Measurements from ENCODE around the gene ZSCAN30. TPM values are rescaled to one million over a fixed set of nuclear protein-coding genes. Genes with fewer than 3 reads are reported as not detected.

ZSCAN30 gene
- total and polyA plus RNA-seq, 12 donors: 16.0 to 34.0 (median 22.0) TPM

DNA sequence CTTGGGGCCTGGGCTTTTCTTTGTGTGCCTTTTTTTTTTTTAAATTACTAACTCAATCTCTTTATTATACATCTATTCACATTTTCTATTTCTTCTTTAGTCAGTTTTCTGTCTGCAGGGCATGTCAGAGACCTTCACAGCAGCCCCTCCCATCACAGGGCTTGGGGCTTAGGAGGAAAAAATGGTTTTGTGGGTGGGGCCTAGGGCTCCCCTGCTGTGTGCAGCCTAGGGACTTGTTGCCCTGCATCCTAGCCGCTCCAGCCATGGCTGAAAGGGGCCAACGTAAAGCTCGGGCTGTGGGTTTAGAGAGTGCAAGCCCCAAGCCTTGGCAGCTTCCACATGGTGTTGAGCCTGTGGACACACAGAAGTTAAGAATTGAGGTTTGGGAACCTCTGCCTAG is 13.8 kb downstream of the ZSCAN30 start:
- no peaks in the 10 kb centered on the region for H3K27me3 ChIP-seq

DNA sequence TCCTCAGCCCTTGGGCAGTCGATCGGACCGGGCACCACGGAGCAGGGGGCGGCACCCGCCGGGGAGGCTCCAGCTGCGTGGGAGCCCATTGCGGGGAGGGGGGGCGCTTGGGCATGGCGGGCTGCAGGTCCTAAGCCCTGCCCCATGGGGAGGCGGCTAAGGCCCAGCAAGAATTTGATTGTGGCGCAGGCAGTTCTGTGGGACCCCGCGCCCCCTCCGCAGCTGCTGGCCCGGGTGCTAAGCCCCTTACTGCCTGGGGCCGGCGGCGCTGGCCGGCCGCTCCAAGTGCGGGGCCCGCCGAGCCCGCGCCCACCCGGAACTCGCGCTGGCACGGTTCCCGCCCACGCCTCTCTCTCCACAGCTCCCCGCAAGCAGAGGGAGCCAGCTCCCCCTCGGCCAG is 18.4 kb downstream of the ZSCAN30 start:
- intact Hi-C loops (cut with DNase I): no loop called here
- Histone ChIP-seq H3K4me1 (replicated peaks in 1 of 2) (no peaks in the 10 kb centered on the region), H3K36me3 (replicated peaks in 1 of 2) (no peaks in the 10 kb centered on the region), H3K27ac (no peak overlapping the region), H3K4me3 (no peak overlapping the region), H3K27me3 (no peaks in the 10 kb centered on the region), H3K9me3 (replicated peaks in 1 of 3) (no peaks in the 10 kb centered on the region)
- no peak for DNase-seq
- 93 to 96% methylated on average over 34 to 35 of the region's 35 CpGs; no CpG with 5 or more reads in 2 of the 4 donors for WGBS, 4 donors
- no peak for TF ChIP-seq POLR2A (IDR thresholded peaks at IDR 0.05)
- TF ChIP-seq, protein P1, sequence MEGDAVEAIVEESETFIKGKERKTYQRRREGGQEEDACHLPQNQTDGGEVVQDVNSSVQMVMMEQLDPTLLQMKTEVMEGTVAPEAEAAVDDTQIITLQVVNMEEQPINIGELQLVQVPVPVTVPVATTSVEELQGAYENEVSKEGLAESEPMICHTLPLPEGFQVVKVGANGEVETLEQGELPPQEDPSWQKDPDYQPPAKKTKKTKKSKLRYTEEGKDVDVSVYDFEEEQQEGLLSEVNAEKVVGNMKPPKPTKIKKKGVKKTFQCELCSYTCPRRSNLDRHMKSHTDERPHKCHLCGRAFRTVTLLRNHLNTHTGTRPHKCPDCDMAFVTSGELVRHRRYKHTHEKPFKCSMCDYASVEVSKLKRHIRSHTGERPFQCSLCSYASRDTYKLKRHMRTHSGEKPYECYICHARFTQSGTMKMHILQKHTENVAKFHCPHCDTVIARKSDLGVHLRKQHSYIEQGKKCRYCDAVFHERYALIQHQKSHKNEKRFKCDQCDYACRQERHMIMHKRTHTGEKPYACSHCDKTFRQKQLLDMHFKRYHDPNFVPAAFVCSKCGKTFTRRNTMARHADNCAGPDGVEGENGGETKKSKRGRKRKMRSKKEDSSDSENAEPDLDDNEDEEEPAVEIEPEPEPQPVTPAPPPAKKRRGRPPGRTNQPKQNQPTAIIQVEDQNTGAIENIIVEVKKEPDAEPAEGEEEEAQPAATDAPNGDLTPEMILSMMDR (IDR thresholded peaks at IDR 0.05): no peak

More for the DNA sequence above, 13.8 kb downstream of the ZSCAN30 start:
- no peak for DNase-seq
- H3K36me3 ChIP-seq (replicated peaks in 1 of 2): no peaks in the 10 kb centered on the region
- no peak overlapping the region for H3K27ac ChIP-seq
- TF ChIP-seq, protein P1 (IDR thresholded peaks at IDR 0.05): no peak
- no peak for TF ChIP-seq POLR2A (IDR thresholded peaks at IDR 0.05)
- intact Hi-C loops (cut with DNase I): no loop called here
- peaks cover 8 to 16% of the 10 kb centered on the region in 2 donors for H3K4me1 ChIP-seq (replicated peaks in 1 of 2)
- WGBS, 4 donors: 91 to 100% (median 96%) methylated on average over 3 of the region's 3 CpGs
- H3K9me3 ChIP-seq (replicated peaks in 1 of 3): no peaks in the 10 kb centered on the region
- H3K4me3 ChIP-seq: no peak overlapping the region

DNA sequence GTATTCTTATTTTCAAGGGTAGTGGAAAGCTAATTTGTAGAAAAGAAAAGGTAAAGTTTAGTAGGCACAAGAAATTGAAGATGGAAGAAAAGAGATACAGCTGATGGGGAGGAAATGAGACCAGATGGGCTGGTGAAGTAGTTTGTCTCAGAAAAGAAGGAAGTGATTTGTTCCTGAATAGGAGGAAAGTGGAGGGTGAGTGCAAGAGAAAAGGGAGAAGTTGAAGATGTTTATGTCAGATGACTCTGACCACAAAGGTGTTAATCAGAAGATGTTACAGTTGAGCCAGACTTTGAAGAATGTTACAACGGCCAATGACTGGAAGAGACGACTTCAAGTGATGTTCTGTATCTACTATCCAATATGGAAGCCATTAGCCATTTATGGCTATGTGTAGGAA is 21.2 kb downstream of the ZSCAN30 start:
- Histone ChIP-seq H3K27me3 (no peaks in the 10 kb centered on the region), H3K4me1 (replicated peaks in 1 of 2) (no peaks in the 10 kb centered on the region), H3K27ac (no peak overlapping the region), H3K36me3 (replicated peaks in 1 of 2) (peaks cover 0 to 2% of the 10 kb centered on the region in 2 donors), H3K9me3 (replicated peaks in 1 of 3) (no peaks in the 10 kb centered on the region), H3K4me3 (no peak overlapping the region)
- WGBS, 4 donors: 63 to 96% (median 85%) methylated on average over 2 of the region's 2 CpGs
- TF ChIP-seq POLR2A (IDR thresholded peaks at IDR 0.05): no peak
- TF ChIP-seq, protein P1 (IDR thresholded peaks at IDR 0.05): no peak
- intact Hi-C loops (cut with DNase I): no loop called here
- DNase-seq: no peak

DNA sequence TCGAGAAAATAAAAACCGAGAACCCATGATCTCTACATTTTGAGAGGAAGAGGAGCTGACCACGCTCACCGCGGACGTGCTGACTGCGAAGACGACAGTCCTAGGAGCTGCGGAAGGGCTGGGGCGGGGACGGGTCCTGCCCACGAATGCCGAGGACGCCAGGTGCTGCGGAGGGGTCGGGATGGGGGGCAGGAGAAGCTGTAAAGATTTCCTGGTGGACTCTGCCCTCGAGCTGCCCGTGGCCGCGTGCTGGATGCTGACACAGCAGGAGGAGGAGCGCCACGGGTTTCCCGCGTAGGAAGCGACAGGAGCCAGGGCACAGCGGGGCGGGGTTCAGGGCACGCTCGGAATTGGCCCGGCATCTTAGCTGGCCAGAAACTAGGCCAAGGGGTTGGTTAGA is 22.2 kb downstream of the ZSCAN30 start:
- Histone ChIP-seq H3K27ac (no peak overlapping the region), H3K27me3 (no peaks in the 10 kb centered on the region), H3K36me3 (replicated peaks in 1 of 2) (peaks cover 0 to 10% of the 10 kb centered on the region in 2 donors), H3K9me3 (replicated peaks in 1 of 3) (no peaks in the 10 kb centered on the region), H3K4me3 (peak overlapping the region in 2 of 4 donors; percentile 50 to 63), H3K4me1 (replicated peaks in 1 of 2) (no peaks in the 10 kb centered on the region)
- peak in 2 of 7 donors; percentile 20 to 22 for DNase-seq
- no peak for TF ChIP-seq POLR2A (IDR thresholded peaks at IDR 0.05)
- intact Hi-C loops (cut with DNase I): no loop called here
- 48 to 71% (median 55%) methylated on average over 27 to 30 of the region's 30 CpGs for WGBS, 4 donors

DNA sequence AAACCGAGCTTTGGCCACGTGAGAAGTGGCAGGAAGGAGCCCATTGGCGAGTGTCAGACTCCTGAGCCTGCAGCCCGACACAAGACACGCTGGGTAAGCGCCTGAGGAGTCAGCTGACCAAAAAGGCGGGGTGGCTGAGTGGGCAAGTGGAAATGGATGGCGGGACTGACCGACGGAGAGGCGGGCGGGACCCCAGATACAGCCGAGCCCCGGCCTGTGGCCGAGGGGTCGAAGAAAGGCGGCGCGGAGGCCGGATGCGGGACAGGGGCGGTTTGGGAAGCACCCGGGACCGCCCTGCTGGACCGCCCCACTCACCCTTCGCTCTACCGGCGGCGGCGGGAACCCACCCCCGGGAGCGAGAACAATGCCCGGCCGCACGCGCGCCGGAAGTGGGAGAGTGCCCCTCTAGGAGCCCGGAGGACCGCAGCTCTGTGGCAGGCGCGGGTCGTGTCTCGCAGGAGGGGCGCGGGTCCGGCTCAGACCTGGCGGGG is 22.8 kb downstream of the ZSCAN30 start:
- peak in 1 of 2 donors; percentile 12 for TF ChIP-seq POLR2A (IDR thresholded peaks at IDR 0.05)
- TF ChIP-seq, protein P1 (IDR thresholded peaks at IDR 0.05): no peak
- H3K27ac ChIP-seq: peak overlapping the region in 4 of 5 donors; percentile 31 to 77 (median 52)
- H3K27me3 ChIP-seq: no peaks in the 10 kb centered on the region
- H3K9me3 ChIP-seq (replicated peaks in 1 of 3): no peaks in the 10 kb centered on the region
- 12 to 26% (median 19%) methylated on average over 22 to 48 of the region's 48 CpGs for WGBS, 4 donors
- H3K36me3 ChIP-seq (replicated peaks in 1 of 2): peaks cover 0 to 10% of the 10 kb centered on the region in 2 donors
- DNase-seq: peak; percentile 55 to 83 (median 64)
- intact Hi-C loops (cut with DNase I): no loop called here
- H3K4me1 ChIP-seq (replicated peaks in 1 of 2): no peaks in the 10 kb centered on the region
- peak overlapping the region in 2 of 4 donors; percentile 50 to 63 for H3K4me3 ChIP-seq
